Keratinocyte (primary cell): ENCODE measurements around the gene RBCK1. TPM values are rescaled to one million over a fixed set of nuclear protein-coding genes. Genes with fewer than 3 reads are reported as not detected.

Source experiments
- DNase-seq: peaks from one replicate; pipeline ENCODE4 v3.0.0-alpha.2; 2011; ENCODE audit warnings: low read depth, missing footprints, low spot score
- FAIRE-seq: peaks from 2 replicates; lab custom pipeline; 2011; peaks lifted over from hg19 to GRCh38; lab: Jason Lieb, UNC
- H2AFZ ChIP-seq: 2 replicates; pipeline ENCODE4 v1.6.0; 2012; ENCODE audit warnings: low read length, control low read depth, inconsistent platforms; ENCODE audit not compliant: control insufficient read depth
- H3K27ac ChIP-seq: 2 replicates; pipeline ENCODE4 v1.5.1; 2011; ENCODE audit warnings: low read length; ENCODE audit not compliant: control insufficient read depth, insufficient read depth
- H3K27me3 ChIP-seq: 3 replicates; pipeline ENCODE4 v1.6.0; 2011; ENCODE audit warnings: low read length; ENCODE audit not compliant: control insufficient read depth, insufficient read depth; ENCODE audit errors: extremely low read depth
- H3K36me3 ChIP-seq, 2 experiments: 2 replicates in 1 of 2; 3 replicates in 1 of 2; pipeline ENCODE4 v1.5.1; 2011; ENCODE audit warnings: low read length in 2 of 2, mild to moderate bottlenecking in 1 of 2; ENCODE audit not compliant: control insufficient read depth in 2 of 2, insufficient read depth in 2 of 2; ENCODE audit errors: extremely low read depth in 1 of 2
- H3K4me1 ChIP-seq: 3 replicates; pipeline ENCODE4 v1.5.1; 2011; ENCODE audit warnings: low read length; ENCODE audit not compliant: control insufficient read depth, insufficient read depth; ENCODE audit errors: extremely low read depth
- H3K4me2 ChIP-seq: 3 replicates; pipeline ENCODE4 v1.6.0; 2011; ENCODE audit warnings: low read depth, low read length; ENCODE audit not compliant: control insufficient read depth, insufficient read depth; ENCODE audit errors: extremely low read depth
- H3K4me3 ChIP-seq, 3 experiments: fragments of 200-600 bp in 1 of 3; sonication (generic) in 1 of 3; 2 replicates in 2 of 3; 3 replicates in 1 of 3; pipeline ENCODE4 v1.5.1; 2011 to 2016; ENCODE audit warnings: low read length in 3 of 3, mild to moderate bottlenecking in 3 of 3, control low read depth in 2 of 3, inconsistent platforms in 1 of 3, low read depth in 1 of 3, mixed read lengths in 1 of 3, mixed run types in 1 of 3, moderate library complexity in 1 of 3; ENCODE audit not compliant: control insufficient read depth in 2 of 3, insufficient read depth in 2 of 3; ENCODE audit errors: extremely low read depth in 1 of 3
- H3K79me2 ChIP-seq: 2 replicates; pipeline ENCODE4 v1.6.0; 2012; ENCODE audit warnings: low read length; ENCODE audit not compliant: control insufficient read depth, insufficient read depth
- H3K9ac ChIP-seq: 3 replicates; pipeline ENCODE4 v1.6.0; 2011; ENCODE audit warnings: low read length; ENCODE audit not compliant: control insufficient read depth, insufficient read depth; ENCODE audit errors: extremely low read depth
- H3K9me1 ChIP-seq: 3 replicates; pipeline ENCODE4 v1.6.0; 2011; ENCODE audit warnings: low read length; ENCODE audit not compliant: control insufficient read depth, insufficient read depth; ENCODE audit errors: extremely low read depth
- H3K9me3 ChIP-seq: 2 replicates; pipeline ENCODE4 v1.5.1; 2012; ENCODE audit warnings: low read depth, low read length; ENCODE audit not compliant: control insufficient read depth
- H4K20me1 ChIP-seq: 3 replicates; pipeline ENCODE4 v1.6.0; 2011; ENCODE audit warnings: low read length; ENCODE audit not compliant: control insufficient read depth, insufficient read depth; ENCODE audit errors: extremely low read depth
- CTCF ChIP-seq, 3 experiments: IDR thresholded peaks in 1 of 3; conservative IDR thresholded peaks in 1 of 3; optimal IDR thresholded peaks in 1 of 3; 2 replicates in 2 of 3; 3 replicates in 1 of 3; pipeline versions ENCODE3 to v1.5.1; 2011; ENCODE audit warnings: low read length in 3 of 3, mild to moderate bottlenecking in 3 of 3, moderate library complexity in 2 of 3, control low read depth in 1 of 3, inconsistent platforms in 1 of 3; ENCODE audit not compliant: insufficient read depth in 2 of 3; ENCODE audit errors: extremely low read depth in 1 of 3
- EZH2 ChIP-seq: IDR thresholded peaks from one replicate; pipeline ENCODE4 v1.6.1; 2012; ENCODE audit warnings: inconsistent platforms, mild to moderate bottlenecking, low read length, moderate library complexity
- dilution Hi-C: fragments of 300-500 bp; cut with MboI; formaldehyde crosslinking; loops from one replicate; pipeline ENCODE4 v1.7.0; 2020; ENCODE audit warnings: low sequenced_read_pairs; ENCODE audit not compliant: extremely low pct_ligation_motif_present
- polyA plus RNA-seq, 5 experiments: library from polyadenylated mRNA; depleted of rRNA in 3 of 5; stranded (reverse) in 3 of 5; stranded (forward) in 1 of 5; unstranded in 1 of 5; fragments of >200 nt; gene quantifications; 1 replicate in 1 of 5; 2 replicates in 3 of 5; 3 replicates in 1 of 5; pipeline versions ENCODE4 v1.2.1 to v1.2.3, GENCODE V29; 2011 to 2012; ENCODE audit warnings: missing spikeins in 2 of 5, low read depth in 1 of 5, low replicate concordance in 1 of 5

RBCK1 gene
- polyA plus RNA-seq, 1 donor (not counting 4 experiments of a cell fraction or from before 2014, with no cell fraction given), result 136 TPM

- Histone ChIP-seq H4K20me1 (no peaks in the 10 kb centered on the region), H3K27ac (no peak overlapping the region), H3K9me1 (no peaks in the 10 kb centered on the region), H3K27me3 (no peaks in the 10 kb centered on the region), H3K4me2 (no peak overlapping the region), H3K9ac (no peak overlapping the region), H3K36me3 (no peaks in the 10 kb centered on the region), H2AFZ (no peak overlapping the region), H3K9me3 (no peaks in the 10 kb centered on the region), H3K79me2 (no peaks in the 10 kb centered on the region), H3K4me1 (peaks cover 44% of the 10 kb centered on the region), H3K4me3 (no peak overlapping the region)
- no peak for FAIRE-seq
- TF ChIP-seq EZH2 (no peak), CTCF (optimal IDR thresholded peaks at IDR 0.05 in 1 of 3, IDR thresholded peaks at IDR 0.05 in 1 of 3, conservative IDR thresholded peaks at IDR 0.05 in 1 of 3; ENCODE audit: extremely low read depth in 1 of 3, insufficient read depth in 2 of 3, low read length in 3 of 3) (no peak)
- dilution Hi-C loops, result no loop called here
- no peak for DNase-seq
Measured at GRCh38 chr20:370151-370600, 37.9 kb upstream of the RBCK1 start.

- DNase-seq, result no peak
- no peak overlapping the region for H3K9ac ChIP-seq
- FAIRE-seq, result no peak
Measured at GRCh38 chr20:370977-371754, 36.9 kb upstream of the RBCK1 start.

More at GRCh38 chr20:370977-371754, 36.9 kb upstream of the RBCK1 start:
- peaks cover 36% of the 10 kb centered on the region for H3K4me1 ChIP-seq
- peak overlapping the region; percentile 89 for H3K27ac ChIP-seq
- no peaks in the 10 kb centered on the region for H3K9me3 ChIP-seq
- dilution Hi-C loops, result no loop called here
- H2AFZ ChIP-seq, result no peak overlapping the region
- no peaks in the 10 kb centered on the region for H3K27me3 ChIP-seq
- H3K79me2 ChIP-seq, result no peaks in the 10 kb centered on the region
- H4K20me1 ChIP-seq, result no peaks in the 10 kb centered on the region
- no peak overlapping the region for H3K4me3 ChIP-seq
- TF ChIP-seq CTCF (optimal IDR thresholded peaks at IDR 0.05 in 1 of 3, IDR thresholded peaks at IDR 0.05 in 1 of 3, conservative IDR thresholded peaks at IDR 0.05 in 1 of 3; ENCODE audit: extremely low read depth in 1 of 3, insufficient read depth in 2 of 3, low read length in 3 of 3), result no peak
- TF ChIP-seq EZH2, result no peak
- no peaks in the 10 kb centered on the region for H3K9me1 ChIP-seq
- H3K36me3 ChIP-seq, result no peaks in the 10 kb centered on the region
- H3K4me2 ChIP-seq, result no peak overlapping the region
